HG02970 (cell line): ENCODE data around the gene OR2F2.

Experiments used
- ATAC-seq: cut with Tn5 transposase; IDR thresholded peaks from one replicate; pipeline ENCODE4 v1.9.1; 2021; ENCODE audit warnings: mild to moderate bottlenecking, moderate library complexity, moderate number of reproducible peaks; ENCODE audit not compliant: unreplicated experiment, low FRiP score

The OR2F2 gene

DNA sequence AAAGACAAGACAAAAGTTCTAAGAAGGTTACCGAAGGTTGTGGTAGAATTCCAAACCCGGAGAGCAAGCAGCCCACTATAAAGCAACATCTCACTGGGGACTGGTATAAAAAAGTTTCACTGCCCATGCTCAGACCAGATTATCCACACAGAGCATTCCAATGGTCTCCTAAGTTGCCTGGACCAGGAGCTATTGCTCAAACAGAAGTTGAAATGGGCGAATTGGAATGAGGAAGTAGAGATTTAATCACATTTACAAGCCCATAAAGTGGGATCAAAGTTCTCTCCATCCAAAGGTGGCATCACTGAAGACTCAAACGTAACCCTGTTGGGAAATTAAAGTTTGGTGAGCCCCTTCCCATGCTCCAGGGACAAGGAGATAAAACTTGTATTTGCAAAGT, 39.4 kb downstream of the OR2F2 start:
- no peak for ATAC-seq

DNA sequence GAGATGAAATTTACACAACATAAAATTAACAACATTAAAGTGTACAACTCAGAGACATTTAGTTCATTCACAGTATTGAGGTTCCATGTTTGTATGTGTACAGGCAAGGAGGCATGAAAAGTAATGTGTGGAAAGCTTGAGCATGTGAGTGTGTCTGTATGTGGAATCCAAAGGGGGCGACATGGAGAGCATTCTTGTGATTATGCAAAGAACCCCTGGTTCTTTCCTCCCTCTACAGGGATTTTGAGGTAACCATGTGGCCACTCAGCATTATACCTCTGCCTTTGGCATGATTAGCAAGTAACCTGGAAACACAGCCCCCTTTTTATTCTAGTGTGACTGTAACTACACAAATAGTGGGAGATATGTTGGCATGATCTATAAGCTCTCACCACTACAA, 40.6 kb downstream of the OR2F2 start:
- no peak for ATAC-seq

DNA sequence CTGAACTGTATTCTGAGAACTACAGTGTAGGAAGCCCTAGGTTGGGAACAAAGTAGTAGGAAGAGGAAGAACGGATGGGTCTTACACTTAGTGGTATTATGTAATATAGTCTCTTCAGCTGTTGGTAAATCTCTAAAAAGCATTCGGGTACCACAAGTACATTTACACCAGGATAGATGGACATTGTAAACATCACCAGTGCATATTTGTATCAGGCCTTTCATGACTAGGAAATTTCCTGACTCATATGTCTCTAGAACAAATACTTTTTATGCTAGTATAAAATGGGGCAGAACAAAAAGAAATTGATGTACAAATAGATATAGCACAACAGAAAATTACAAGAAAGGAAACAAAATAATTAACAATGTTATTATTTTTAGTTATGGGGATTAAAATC, 43.6 kb downstream of the OR2F2 start:
- ATAC-seq: no peak

DNA sequence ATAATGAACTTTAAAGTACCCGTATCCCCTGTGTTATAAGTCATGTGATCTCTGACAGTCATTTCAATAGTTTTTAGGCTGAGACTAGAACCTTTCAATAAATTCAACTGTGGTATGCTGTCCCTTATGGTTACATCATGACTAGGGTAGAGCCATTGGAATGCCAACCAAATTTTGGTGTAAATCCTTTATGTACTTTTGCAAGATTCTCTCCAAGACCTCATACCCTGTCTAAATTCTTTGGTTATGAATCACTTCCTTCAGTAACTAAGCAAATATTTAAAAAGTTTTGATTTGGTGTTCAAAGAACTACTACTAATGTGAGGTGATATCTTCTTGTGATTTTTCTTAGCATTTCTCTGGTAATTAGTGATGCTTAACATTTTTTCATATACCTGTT, 44.3 kb downstream of the OR2F2 start:
- ATAC-seq: no peak

DNA sequence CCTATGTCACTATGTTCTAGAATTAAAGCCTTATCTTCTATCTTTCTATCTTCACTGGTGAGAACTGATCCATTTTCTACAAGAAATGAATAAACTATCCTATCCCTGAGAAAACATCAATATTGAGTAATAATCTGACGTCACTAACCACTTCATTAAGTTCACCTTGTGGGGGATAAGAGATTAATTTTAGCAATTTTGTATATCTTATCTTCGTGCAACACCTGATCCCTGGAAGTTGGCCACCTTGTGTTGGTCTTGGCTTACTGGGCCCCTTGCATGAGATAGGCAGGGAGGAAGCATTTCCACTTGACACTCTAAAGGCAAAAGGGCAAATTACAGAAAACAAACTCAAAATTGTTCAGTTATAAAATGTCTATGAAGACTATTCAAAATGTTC, 45.0 kb downstream of the OR2F2 start:
- no peak for ATAC-seq

DNA sequence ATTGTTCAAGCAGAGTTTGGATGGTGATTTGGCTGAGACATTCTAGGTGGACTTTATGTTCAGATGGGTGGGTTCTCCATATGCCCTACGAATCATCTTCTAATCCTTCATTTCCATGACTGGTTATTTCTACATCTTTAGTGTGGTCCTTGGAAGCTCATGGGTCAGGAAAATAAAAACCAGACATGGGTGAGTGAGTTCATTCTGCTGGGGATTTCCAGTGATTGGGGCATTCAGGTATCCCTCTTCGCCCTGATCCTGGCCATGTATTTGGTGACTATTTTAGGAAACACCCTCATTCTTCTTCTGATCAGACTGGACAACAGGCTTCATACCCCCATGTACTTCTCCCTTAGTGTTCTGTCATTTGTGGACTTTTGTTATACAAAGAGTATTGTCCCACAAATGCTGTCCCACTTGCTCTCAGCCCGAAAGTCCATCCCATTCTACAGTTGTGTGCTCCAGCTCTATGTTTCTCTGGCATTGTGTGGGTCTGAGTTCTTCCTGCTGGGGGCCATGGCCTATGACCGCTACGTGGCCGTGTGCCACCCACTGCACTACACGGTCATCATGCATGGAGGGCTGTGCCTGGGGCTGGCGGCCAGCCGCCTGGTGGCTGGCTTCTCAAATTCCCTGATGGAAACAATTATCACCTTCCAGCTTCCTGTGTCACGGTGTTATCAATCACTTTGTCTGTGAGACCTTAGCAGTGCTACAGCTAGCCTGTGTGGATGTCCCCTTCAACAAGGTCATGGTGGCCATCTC, 45.9 kb downstream of the OR2F2 start:
- no peak for ATAC-seq

DNA sequence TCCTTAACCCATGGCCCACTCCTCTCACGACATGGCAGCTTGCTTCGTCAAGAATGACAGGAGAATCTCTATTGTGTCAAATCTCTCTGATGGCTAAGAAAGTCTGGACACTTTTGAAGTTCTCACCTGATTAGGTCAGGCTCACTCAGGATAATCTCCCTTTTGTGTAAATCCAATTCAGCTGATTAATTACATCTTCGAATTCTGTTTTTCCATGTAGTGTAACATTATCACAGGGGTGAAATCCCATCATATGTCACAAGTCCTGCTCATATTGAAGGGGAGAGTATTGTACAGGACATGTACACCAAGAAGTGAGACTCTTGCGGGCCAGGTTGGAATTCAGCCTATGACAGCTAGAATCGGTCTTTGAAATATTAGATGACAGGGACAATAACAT, 48.9 kb downstream of the OR2F2 start:
- no peak for ATAC-seq
